PC-9 (cell line): ENCODE results near the gene FBLN2. TPM values are rescaled to one million over a fixed set of nuclear protein-coding genes. Genes with fewer than 3 reads are reported as not detected.

Experiments
- BruUV-seq: library from RNA; stranded (reverse); fragments of 400-500 nt; replicated peaks from 2 replicates; lab custom pipeline; 2021; lab: Mats Ljungman, UMichigan
- CTCF ChIA-PET: fragments of 300-600 bp; sonication (Branson Sonifier 250); formaldehyde crosslinking; loops from one replicate; lab custom pipeline; 2022; ENCODE audit warnings: antibody characterized with exemption; lab: Charles Lee
- POLR2A ChIA-PET: fragments of 300-600 bp; sonication (Branson Sonifier 250); formaldehyde crosslinking; loops from one replicate; lab custom pipeline; 2022; ENCODE audit warnings: antibody characterized with exemption; ENCODE audit not compliant: unreplicated experiment; lab: Charles Lee
- DNase-seq, 2 experiments: peaks; one replicate each; pipeline versions ENCODE4 v3.0.0 to v3.0.0-alpha.2; 2015 to 2022; ENCODE audit warnings: mixed read lengths in 1 of 2
- H2AFZ ChIP-seq: fragments of 200-600 bp; sonication (generic); 2 replicates; pipeline ENCODE4 v1.8.1; 2017; ENCODE audit warnings: antibody characterized with exemption
- H3F3A ChIP-seq: fragments of 200-600 bp; sonication (generic); 2 replicates; pipeline ENCODE4 v1.8.1; 2017; ENCODE audit warnings: antibody characterized with exemption, mild to moderate bottlenecking, low read depth; ENCODE audit not compliant: insufficient read depth
- H3K27ac ChIP-seq: fragments of 200-600 bp; sonication (generic); 2 replicates; pipeline ENCODE4 v1.6.1; 2016; ENCODE audit warnings: mixed run types
- H3K27me3 ChIP-seq: fragments of 200-600 bp; sonication (generic); 2 replicates; pipeline ENCODE4 v1.6.1; 2016; ENCODE audit warnings: low read depth, mixed run types; ENCODE audit not compliant: insufficient read depth
- H3K36me3 ChIP-seq: fragments of 200-600 bp; sonication (generic); 2 replicates; pipeline ENCODE4 v1.6.1; 2016; ENCODE audit warnings: low read depth, mixed run types
- H3K4me1 ChIP-seq: fragments of 200-600 bp; sonication (generic); replicated peaks from 2 replicates; pipeline ENCODE4 v1.6.1; 2016; ENCODE audit warnings: mixed run types; ENCODE audit not compliant: insufficient read depth
- H3K4me2 ChIP-seq: fragments of 200-600 bp; sonication (generic); 2 replicates; pipeline ENCODE4 v1.6.1; 2017; ENCODE audit warnings: mixed run types
- H3K4me3 ChIP-seq: fragments of 200-600 bp; sonication (generic); 2 replicates; pipeline ENCODE4 v1.6.1; 2016; ENCODE audit warnings: mixed run types
- H3K79me2 ChIP-seq: fragments of 200-600 bp; sonication (generic); 2 replicates; pipeline ENCODE4 v1.6.1; 2017; ENCODE audit warnings: low read depth, mixed run types
- H3K9me2 ChIP-seq: fragments of 200-600 bp; sonication (generic); 2 replicates; pipeline ENCODE4 v1.8.1; 2017; ENCODE audit warnings: mild to moderate bottlenecking; ENCODE audit not compliant: insufficient read depth
- H3K9me3 ChIP-seq: fragments of 200-600 bp; sonication (generic); 2 replicates; pipeline ENCODE4 v1.8.1; 2016; ENCODE audit warnings: low read depth; ENCODE audit not compliant: insufficient read depth
- H4K20me1 ChIP-seq: fragments of 200-600 bp; sonication (generic); 2 replicates; pipeline ENCODE4 v1.8.1; 2017; ENCODE audit not compliant: insufficient read depth
- EZH2 ChIP-seq: fragments of 200-600 bp; sonication (generic); IDR thresholded peaks from 2 replicates; pipeline ENCODE4 v1.8.0; 2017; ENCODE audit warnings: antibody characterized with exemption, low read depth
- intact Hi-C: fragments of 100-400 bp; cut with micrococcal nuclease; formaldehyde crosslinking; loops from one replicate; pipeline ENCODE4 v1.10.0; 2022; ENCODE audit not compliant: unreplicated experiment
- total RNA-seq: library from RNA; stranded (reverse); gene quantifications from 2 replicates; pipeline ENCODE4 v1.2.3, GENCODE V29; 2021
- TF ChIP-seq, protein P1 (sequence below): fragments of 200-600 bp; sonication (generic); conservative IDR thresholded peaks from 2 replicates; pipeline ENCODE4 v1.6.1; 2017; ENCODE audit warnings: mixed run types, antibody characterized with exemption, mild to moderate bottlenecking, moderate library complexity

The FBLN2 gene
- total RNA-seq, 1 experiment from 2014 or later = 0.57 TPM

DNA sequence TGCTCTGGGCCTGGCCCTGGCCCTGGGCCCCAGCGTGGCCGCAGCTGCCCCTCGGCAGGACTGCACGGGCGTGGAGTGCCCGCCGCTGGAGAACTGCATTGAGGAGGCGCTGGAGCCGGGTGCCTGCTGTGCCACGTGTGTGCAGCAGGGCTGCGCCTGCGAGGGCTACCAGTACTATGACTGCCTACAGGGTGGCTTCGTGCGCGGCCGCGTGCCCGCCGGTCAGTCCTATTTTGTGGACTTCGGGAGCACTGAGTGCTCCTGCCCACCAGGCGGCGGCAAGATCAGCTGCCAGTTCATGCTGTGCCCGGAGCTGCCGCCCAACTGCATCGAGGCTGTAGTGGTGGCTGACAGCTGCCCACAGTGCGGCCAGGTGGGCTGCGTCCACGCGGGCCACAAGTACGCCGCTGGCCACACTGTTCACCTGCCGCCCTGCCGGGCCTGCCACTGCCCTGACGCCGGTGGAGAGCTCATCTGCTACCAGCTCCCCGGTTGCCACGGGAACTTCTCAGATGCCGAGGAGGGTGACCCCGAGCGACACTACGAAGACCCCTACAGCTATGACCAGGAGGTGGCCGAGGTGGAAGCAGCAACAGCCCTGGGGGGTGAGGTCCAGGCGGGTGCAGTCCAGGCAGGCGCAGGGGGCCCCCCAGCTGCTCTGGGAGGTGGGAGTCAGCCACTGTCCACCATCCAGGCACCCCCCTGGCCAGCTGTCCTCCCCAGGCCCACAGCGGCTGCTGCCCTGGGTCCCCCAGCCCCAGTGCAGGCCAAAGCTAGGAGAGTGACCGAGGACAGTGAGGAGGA is 21.7 kb downstream of the FBLN2 start:
- ChIA-PET POLR2A (no interaction called here), CTCF (no interaction called here)
- Histone ChIP-seq H3K9me3 (no peaks in the 10 kb centered on the region), H3K4me3 (no peak overlapping the region), H3K27me3 (no peaks in the 10 kb centered on the region), H3K36me3 (no peaks in the 10 kb centered on the region), H3K27ac (no peak overlapping the region), H3F3A (no peaks in the 10 kb centered on the region), H3K9me2 (no peaks in the 10 kb centered on the region), H2AFZ (no peak overlapping the region), H4K20me1 (no peaks in the 10 kb centered on the region), H3K4me2 (no peak overlapping the region), H3K79me2 (no peaks in the 10 kb centered on the region), H3K4me1 (no peaks in the 10 kb centered on the region)
- no peak for DNase-seq
- TF ChIP-seq, protein P1, sequence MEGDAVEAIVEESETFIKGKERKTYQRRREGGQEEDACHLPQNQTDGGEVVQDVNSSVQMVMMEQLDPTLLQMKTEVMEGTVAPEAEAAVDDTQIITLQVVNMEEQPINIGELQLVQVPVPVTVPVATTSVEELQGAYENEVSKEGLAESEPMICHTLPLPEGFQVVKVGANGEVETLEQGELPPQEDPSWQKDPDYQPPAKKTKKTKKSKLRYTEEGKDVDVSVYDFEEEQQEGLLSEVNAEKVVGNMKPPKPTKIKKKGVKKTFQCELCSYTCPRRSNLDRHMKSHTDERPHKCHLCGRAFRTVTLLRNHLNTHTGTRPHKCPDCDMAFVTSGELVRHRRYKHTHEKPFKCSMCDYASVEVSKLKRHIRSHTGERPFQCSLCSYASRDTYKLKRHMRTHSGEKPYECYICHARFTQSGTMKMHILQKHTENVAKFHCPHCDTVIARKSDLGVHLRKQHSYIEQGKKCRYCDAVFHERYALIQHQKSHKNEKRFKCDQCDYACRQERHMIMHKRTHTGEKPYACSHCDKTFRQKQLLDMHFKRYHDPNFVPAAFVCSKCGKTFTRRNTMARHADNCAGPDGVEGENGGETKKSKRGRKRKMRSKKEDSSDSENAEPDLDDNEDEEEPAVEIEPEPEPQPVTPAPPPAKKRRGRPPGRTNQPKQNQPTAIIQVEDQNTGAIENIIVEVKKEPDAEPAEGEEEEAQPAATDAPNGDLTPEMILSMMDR = no peak
- no peak for TF ChIP-seq EZH2
- intact Hi-C loops = no loop called here
- BruUV-seq = no TSS peak

DNA sequence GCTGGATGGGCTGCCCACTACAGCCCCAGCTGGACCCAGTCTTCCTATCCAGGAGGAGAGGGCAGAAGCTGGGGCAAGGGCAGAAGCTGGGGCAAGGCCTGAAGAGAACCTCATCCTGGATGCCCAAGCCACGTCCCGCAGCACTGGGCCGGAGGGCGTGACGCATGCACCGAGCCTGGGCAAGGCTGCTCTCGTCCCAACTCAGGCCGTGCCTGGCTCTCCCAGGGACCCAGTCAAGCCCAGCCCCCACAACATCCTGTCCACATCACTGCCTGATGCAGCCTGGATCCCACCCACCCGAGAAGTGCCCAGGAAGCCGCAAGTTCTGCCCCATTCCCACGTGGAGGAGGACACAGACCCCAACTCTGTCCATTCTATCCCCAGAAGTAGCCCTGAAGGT is 22.3 kb downstream of the FBLN2 start:
- BruUV-seq = no TSS peak
- no peaks in the 10 kb centered on the region for H3K36me3 ChIP-seq
- H3K9me2 ChIP-seq = no peaks in the 10 kb centered on the region
- H3K4me2 ChIP-seq = no peak overlapping the region
- H4K20me1 ChIP-seq = no peaks in the 10 kb centered on the region
- DNase-seq = no peak
- no peaks in the 10 kb centered on the region for H3K27me3 ChIP-seq
- ChIA-PET POLR2A (no interaction called here), CTCF (no interaction called here)
- no peaks in the 10 kb centered on the region for H3F3A ChIP-seq
- H3K4me3 ChIP-seq = no peak overlapping the region
- intact Hi-C loops = no loop called here
- no peak overlapping the region for H3K27ac ChIP-seq
- H3K9me3 ChIP-seq = no peaks in the 10 kb centered on the region
- no peaks in the 10 kb centered on the region for H3K4me1 ChIP-seq
- TF ChIP-seq, protein P1 = no peak
- no peak for TF ChIP-seq EZH2
- H2AFZ ChIP-seq = no peak overlapping the region
- no peaks in the 10 kb centered on the region for H3K79me2 ChIP-seq

DNA sequence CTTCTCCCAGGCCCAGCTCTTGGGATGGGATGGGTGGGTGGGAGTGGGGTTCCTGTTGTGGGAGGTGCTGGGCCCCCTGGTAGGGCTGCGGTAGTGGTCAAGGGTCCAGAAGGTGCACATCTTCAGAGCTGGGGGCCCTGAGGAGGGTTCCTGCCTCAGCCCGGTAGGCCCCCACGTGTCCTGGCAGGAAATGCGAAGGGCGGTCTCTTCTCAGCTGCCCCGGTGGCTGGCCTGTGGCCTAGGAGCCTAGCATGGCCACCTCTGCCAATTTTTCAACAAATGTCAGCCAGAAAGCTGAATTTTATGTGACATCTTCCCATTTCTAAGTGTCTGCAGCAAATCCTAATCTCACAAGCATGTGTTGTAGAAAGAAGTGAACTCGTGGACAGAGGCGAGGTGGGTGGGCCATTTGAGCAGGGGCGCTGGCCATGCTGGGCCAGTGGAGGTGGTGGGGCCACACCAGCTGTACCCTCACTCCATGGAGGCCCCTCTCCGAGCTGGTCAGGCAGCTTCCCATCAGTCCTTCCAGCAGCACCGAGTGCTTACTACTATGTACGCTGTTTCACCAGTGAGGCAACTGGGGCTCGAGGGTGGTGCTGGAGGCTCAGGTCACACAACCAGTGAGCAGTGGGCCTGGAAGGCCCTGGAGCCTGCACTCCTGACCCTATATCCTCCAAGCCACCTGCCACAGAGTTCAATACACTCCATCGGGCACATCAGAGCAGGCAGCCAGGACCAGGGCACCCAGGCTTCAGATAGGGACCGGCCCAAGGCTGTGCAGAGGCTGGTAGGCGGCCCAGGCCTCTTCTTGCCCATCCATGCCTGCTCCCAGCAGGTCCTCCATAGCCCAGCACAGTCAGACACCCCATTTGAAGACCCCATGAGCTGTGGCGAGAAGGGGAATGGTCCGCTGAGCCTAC is 23.2 kb downstream of the FBLN2 start:
- no peak overlapping the region for H3K4me2 ChIP-seq
- POLR2A ChIA-PET = no interaction called here
- no peaks in the 10 kb centered on the region for H3F3A ChIP-seq
- no peaks in the 10 kb centered on the region for H3K36me3 ChIP-seq
- CTCF ChIA-PET = no interaction called here
- H3K27ac ChIP-seq = no peak overlapping the region
- H3K9me2 ChIP-seq = no peaks in the 10 kb centered on the region
- no peak overlapping the region for H2AFZ ChIP-seq
- TF ChIP-seq, protein P1 = no peak
- TF ChIP-seq EZH2 = no peak
- no peaks in the 10 kb centered on the region for H3K9me3 ChIP-seq
- intact Hi-C loops = no loop called here
- no TSS peak for BruUV-seq
- DNase-seq = no peak
- no peak overlapping the region for H3K4me3 ChIP-seq
- H3K27me3 ChIP-seq = no peaks in the 10 kb centered on the region
- no peaks in the 10 kb centered on the region for H4K20me1 ChIP-seq
- H3K4me1 ChIP-seq = no peaks in the 10 kb centered on the region
- no peaks in the 10 kb centered on the region for H3K79me2 ChIP-seq
